ENCODE results near the gene GLOD5. TPM values are rescaled to one million over a fixed set of nuclear protein-coding genes. Genes with fewer than 3 reads are reported as not detected.

The GLOD5 gene
- total RNA-seq = not detected in 2 replicates

DNA sequence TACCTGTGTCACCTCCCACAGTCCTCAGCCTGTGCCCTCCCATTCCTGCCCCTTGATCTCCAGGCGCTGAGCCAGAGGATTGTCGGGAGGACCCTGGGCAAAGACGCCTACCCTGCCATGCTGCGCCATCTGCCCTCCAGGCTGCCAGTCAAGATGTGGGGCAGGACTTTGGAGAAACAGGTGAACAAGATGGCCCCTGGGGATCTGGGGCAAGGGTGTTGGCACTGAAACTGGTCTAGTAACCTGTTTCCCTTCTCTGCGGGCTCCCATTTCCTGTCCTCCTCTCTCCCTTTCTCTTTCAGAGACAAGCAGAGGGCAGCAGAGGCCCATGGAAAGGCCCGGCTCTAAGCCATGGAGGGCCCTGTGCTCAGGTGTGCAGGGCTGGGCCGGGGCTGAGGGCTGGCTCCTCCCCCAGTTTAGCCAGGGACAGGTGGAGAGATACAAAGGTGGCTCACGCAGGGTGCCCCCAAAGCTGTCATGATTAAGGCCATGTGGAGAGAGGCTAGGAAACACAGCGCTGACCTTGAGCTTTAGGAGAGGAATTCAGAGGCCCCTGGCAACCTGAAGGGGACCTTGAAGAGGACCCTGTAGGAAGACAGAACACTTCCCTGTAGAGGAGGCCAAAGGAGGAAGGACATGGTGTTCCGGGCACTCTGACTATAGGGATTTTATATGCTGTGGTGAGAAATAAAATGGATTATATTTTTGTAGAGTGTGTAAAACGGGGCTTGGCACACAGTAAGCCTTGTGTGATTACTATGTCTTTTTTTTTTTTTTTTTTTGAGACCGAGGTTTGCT, at the start of gene GLOD5:
Gene GLOD5, plus strand, starts transcription at position 74 of the 798 bp plus-strand sequence. Its CDS starts 44 bp downstream, at position 118.
- intact Hi-C loops (cut with micrococcal nuclease) = no loop called here

DNA sequence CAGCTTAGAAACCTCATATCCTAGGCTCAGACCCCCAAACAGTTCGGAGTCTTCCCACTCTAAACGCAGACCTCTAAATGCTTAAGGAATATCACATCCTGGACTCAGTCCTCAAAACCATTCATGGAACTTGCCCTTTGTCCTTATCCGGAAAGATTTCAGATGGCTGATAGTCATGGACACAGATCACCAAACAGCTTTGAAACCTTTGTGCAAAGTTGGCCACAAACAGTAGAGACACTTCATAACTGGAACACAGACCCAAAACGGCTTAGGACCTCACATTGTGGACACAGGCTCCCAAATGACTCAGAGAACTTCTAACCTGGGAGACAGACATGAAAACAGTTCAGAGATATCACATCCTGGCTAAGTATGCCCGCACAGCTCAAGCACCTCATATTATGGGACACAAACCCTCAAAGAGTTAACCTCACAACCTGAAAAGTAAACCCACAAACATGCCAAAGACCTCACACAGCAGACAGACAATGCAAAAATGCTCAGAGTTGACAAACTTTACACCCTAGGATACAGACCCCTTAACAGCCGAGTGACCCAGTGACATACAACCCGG, 49.5 kb upstream of the GLOD5 start:
- intact Hi-C loops (cut with micrococcal nuclease) = loop anchor here (10.0 kb wide), 1 partner anchor 223 kb away; no protein-coding TSS in a partner anchor

DNA sequence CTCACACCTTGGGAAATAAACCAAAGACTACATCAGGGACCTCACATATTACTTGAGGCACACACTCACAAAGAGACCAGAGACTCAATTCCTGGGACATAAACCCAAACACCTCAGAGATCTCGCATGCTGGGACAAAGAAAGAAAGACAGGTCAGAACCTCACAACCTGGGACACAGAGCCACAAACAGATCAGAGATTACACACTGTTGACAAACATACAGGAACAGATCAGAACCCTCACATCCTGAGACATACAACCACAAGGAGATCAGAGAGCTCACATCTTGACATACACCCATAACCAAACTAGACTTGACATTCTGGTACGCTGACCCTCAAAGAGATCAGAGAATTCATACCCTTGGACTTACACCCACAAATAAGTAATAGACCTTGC, 47.7 kb upstream of the GLOD5 start:
- intact Hi-C loops (cut with micrococcal nuclease) = loop anchor here (1.0 to 10.0 kb wide), 4 partner anchors 18 to 221 kb away; partner anchors contain the start of gene SUV39H1

DNA sequence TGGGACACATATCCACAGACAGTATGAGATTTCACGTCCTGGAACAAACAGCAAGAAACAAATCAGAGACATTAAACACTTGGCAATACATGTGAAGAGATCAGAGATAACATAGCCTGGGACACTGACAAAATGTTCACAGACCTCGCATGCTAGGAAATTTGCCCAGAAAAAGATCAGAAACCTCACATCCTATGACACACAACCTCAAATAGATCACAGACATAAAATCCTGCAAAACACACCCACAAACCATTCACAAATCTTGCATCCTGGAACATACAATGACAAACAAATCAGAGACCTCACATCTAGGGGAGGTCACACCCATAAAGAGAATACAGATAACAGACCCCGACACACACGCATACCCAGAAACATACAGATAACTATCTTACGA, 47.0 kb upstream of the GLOD5 start:
- intact Hi-C loops (cut with micrococcal nuclease) = loop anchor here (10.0 kb wide), 1 partner anchor 220 kb away; no protein-coding TSS in a partner anchor

DNA sequence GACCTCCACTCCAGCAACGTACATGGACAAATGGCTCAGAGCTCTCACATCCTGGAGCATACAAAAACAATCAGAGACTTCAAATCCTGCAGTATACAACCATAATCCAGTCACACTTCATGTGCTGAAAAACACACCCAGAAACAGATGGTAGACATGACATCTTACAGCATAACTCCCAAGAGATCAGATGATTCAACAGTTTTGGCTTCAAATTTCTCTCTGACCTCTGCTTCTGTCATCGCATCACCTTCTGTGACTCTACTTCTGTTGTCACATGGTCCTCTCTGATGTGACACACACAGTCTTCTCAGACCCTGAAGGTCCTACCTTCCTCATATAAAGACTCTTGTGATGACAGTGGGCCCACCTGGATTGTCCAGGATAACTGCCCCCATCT, 46.5 kb upstream of the GLOD5 start:
- intact Hi-C loops (cut with micrococcal nuclease) = loop anchor here (10.0 kb wide), 1 partner anchor 220 kb away; no protein-coding TSS in a partner anchor

DNA sequence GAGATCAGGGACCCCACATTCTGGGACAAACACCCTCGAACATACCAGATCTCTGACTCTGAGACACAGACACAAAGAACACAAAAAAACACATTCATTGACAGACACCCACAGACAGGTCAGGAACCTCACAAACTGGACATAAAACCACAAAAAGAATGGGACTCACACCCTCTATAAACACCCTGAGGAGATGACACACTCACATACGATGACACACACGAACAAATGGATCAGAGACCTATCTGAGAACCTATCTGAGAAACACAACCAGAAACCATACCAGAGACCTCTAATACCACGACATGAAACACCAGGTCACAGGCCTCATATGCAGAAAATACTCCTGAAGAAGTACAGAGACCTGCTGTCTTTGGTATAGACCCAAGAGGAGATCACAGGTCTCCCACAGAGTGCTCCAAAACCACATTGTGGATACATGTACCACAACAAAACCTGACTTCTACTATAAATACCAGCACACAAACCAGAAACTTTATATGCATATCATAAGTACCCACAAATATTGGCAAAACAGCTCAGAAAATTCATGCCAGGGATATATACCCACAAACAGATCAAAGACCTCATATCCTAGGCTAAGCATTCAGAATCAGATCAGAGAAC, 45.6 kb upstream of the GLOD5 start:
- intact Hi-C loops (cut with micrococcal nuclease) = loop anchor here (10.0 kb wide), 1 partner anchor 219 kb away; no protein-coding TSS in a partner anchor

DNA sequence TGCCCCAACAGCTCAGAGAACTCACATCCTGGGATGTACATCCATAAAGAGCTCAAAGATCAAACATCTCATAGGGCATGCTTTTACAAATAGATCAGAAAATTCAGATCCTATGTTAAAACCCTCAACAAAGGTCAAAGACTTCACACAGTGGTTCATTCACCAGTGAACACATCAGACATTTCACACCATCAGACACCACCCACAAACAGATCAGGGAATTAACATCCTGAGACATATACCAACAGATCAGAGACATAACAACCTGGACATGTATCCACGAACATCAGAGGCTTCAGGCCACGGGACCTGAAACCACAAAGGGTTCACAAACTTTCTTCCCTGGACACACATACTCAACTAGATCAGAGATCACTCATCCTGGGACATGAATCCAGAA, 41.6 kb upstream of the GLOD5 start:
- intact Hi-C loops (cut with micrococcal nuclease) = loop anchor here (10.0 kb wide), 1 partner anchor 215 kb away; no protein-coding TSS in a partner anchor

DNA sequence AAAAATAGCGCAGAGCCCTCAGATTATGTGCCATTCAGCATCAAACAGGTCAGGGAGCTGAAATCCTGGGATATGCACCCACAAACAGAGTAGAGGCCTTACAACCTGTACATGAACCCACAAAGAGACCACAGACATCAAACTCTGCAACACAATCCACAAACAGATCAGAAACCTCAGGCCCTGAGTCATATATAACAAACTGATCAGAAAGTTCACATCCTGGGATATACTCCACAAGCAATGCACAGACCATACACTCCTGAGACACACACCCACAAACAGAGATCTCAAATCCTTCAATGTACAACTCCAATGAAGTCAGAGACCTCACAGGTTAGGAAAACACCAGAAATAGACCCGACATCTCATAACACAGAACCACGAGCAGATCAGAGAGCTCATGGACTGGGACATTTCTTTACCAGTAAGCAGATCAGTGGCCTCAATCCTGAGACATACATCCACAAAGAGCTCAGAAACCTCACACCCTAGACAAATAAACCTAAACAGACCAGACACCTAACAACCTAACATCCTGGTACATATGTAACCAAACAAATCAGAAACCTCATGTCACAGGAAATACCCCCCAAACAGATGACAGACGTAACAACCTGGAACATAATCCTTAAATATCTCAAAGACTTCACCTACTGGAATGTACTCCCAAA, 40.8 kb upstream of the GLOD5 start:
- intact Hi-C loops (cut with micrococcal nuclease) = no loop called here

DNA sequence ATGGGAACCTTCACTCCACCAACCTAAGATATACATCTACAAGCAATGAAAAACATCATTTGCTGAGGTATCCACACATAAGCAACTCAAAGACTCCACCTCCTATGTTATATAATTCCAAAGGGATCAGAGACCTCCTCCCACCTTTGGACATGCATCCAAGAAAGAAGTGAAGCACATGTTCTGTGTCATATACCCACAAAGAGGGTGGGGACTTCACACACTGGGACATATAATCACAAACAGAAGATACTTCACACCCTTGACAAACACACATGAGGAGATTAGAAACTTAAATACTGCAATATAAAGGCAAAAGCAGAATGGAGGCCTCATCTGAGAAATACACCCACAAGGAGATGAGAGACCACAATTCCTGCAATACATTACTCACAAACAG, 39.6 kb upstream of the GLOD5 start:
- intact Hi-C loops (cut with micrococcal nuclease) = no loop called here

DNA sequence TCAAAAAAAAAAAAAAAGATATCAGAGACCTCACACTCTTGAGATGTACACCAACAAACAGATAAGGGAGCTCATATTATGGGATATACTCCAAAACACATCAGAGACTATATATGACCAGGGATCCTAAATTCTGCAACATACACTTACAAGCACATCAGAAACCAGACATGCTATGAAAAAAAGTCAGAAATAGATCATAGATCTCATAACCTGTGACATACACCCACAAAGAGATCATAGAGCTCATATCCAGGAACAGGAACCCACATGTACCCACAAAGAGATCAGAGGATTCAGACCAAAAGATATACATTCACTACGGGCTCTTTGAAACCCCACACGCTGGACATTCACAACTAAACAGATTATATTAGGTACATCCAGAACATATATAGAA, 35.0 kb upstream of the GLOD5 start:
- intact Hi-C loops (cut with micrococcal nuclease) = no loop called here

DNA sequence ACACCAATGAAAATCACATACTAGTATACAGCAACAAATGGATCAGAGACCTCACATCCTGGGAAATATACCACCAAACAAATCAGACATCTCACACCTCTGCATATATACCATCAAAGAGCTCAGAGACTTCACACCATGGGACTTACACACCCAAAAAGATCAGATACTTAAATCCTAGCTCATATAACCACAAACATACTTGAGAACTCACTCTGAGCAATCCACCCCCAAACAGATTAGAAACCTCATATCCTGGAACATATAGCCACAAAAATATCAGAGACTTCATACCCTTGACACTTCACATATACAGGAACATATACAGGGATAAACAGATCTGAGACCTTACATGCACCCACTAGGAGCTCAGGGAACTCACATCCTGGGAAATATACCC, 32.9 kb upstream of the GLOD5 start:
- intact Hi-C loops (cut with micrococcal nuclease) = no loop called here

DNA sequence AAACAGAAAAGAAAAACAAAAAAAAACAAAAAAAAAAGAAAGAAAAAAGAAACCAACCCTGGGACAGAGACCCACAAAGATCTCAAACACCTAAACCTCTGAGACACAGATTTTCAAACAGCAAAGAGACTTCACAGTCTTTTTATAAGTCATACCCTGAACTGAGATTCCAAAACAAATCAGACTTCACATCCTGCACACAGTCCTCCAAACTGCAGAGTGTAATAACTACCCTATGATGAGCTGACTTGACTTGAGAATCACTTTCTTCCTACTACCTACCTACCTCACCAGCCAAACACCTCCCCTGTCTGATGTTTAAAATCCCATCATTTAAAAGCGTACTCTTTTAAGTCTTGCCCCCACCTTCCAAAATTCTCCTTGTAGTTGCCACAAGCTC, 25.2 kb upstream of the GLOD5 start:
- intact Hi-C loops (cut with micrococcal nuclease) = loop anchor here (5.0 kb wide), 1 partner anchor 51 kb away; the partner anchor contains the start of gene GATA1

DNA sequence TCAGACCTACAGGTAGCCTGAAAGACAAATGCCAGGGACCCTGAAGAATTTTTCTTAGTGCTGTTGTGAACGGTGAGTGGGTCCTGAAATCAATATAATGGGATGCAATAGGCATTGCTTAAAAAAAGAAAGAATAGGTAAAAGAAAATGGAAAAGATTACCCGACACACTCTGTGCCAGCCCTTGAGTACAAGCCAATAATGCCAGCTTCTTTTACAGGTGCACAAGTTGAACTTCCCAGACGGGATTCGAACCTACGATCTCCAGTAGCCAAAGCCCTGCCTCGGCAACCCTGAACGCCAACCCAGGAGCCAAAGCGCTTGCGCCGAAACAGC, 24.7 kb upstream of the GLOD5 start:
- intact Hi-C loops (cut with micrococcal nuclease) = loop anchor here (1.0 to 5.0 kb wide), 7 partner anchors 24 to 221 kb away; partner anchors contain the start of genes GATA1, PQBP1, SUV39H1 and TIMM17B

DNA sequence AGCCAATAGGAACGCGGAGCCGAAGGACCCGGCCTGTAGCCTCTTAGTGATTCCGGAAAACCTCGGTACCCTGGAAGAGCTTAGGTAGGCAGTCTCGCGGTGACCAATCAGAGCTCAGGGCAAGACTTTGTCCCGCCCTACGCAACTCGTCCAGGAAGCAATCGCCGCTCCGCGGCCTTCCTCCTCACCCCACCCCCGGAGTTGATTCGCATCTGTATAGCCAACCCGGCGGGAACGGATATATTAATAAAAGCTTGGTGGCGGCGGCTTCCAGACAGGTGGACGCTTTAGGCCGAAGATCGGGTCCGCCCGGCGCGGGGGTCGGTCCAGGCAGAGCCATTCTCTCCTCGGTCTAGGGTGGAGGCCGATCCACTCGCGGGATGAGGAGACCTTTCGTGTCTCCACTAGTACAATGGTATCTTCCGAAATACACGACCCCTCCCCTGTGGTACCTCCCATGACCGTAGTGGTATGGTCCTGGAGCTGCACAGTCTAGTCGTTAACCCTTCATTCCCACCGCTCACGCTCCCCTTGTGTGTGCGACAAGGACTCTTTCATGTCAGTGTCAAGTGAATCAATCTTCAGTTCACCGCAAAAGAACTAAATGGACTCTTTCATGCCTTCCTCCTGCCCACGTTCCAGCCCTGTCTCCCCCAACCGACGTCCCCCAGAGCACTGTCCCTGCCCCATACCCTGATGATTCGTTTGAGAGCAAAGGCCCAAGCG, 24.2 kb upstream of the GLOD5 start:
- intact Hi-C loops (cut with micrococcal nuclease) = loop anchor here (1.0 to 5.0 kb wide), 7 partner anchors 24 to 221 kb away; partner anchors contain the start of genes GATA1, PQBP1, SUV39H1 and TIMM17B

DNA sequence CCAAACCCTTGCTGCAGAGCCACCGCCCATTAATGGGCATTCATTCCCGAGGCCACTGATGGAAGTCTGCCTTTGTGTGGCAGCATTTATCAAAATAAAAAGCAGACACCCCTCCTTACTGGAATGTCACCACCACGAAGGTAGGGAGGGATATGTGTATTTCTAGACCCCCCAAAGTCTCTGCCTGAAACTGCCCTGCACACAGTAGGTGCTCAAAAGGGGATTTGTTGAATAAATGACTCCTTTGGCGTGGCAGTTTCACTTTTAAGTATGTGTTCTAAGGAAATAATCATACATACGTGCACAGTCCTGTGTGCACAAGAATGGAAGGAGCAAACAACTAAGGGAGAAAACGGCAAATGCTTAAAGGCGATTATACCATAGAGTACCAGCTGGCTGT, 23.6 kb upstream of the GLOD5 start:
- intact Hi-C loops (cut with micrococcal nuclease) = loop anchor here (1.0 to 5.0 kb wide), 7 partner anchors 25 to 220 kb away; partner anchors contain the start of genes GATA1, PQBP1, SUV39H1 and TIMM17B

DNA sequence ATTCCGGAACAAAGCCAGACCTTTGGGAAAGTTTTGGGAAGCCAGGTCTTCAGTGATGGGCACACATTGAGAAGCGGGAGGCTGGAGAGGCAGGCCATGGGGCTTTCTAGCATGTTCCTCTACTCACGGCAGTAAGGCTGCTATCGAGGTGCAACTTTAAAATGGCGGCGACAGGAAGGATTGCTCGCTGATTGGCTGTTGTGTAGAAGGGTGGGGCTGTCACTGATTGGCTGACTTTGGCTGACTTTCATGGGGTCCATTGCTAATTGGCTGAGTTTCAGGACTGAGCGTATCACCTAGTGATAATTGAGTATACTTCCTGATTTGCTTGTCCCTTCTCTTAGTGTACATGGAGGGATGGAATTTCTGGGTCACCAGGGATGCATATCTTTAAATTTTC, 19.7 kb upstream of the GLOD5 start:
- intact Hi-C loops (cut with micrococcal nuclease) = no loop called here

DNA sequence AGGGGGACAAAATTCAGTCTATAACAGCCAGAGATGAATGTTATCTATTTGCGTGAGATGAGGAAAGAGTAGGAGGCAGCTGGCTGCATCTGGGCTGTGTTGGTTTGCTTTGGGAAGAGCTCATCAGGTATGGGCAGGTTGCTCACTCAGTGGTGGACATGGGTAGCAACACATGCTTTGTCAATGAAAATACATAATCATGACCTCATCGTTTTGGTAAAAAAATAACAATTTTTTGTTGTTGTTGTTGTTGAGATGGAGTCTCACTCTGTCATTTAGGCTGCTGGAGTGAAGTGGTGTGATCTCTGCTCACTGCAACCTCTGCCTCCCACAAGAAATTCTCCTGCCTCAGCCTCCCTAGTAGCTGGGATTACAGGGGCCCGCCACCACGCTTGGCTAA, 16.3 kb upstream of the GLOD5 start:
- intact Hi-C loops (cut with micrococcal nuclease) = no loop called here

DNA sequence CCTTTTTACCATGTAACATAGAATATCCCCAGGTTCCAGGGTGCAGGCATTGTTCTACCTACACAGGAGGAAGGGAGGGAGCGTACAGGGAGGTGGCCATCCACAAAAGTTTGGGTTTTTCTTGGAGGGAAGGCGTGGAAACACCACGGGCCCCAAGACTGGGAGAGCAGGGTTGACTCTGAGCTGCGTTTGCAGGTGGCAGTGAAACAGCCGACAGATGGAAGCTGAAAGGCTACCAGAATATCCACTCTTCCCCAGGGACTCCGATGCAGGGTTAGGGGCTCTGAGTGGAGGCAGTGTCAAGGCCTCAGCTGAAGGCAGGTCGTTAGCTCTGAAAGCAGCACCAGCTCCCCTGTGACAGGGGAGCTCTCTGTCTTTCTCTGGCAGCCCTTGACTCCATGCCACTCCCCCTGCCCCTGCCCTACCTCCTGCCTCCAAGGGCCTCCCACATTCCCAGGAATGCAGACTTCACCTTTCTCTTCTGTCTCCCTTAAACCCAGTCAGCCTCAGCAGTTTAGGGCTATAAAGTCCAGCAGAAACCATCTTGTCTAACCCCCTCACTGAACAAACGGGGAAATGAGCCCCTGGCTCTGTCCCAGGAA, 14.0 kb upstream of the GLOD5 start:
- intact Hi-C loops (cut with micrococcal nuclease) = no loop called here

DNA sequence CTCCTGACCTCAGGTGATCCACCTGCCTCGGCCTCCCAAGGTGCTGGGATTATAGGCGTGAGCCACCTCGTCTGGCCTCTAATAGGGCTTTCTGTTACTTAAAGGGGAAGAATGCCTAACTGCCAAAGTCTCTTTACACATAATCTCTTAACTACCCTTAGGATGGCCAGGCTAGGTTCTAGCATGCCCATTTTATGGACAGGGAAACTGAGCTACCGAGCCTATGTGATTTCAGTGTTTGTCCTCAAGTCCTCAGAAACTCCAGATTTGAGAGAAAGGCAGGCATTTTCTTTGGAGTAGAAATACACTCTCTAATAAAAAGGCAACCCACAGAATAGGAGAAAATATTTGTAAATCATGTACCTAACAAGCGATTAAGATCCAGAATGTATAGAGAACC, 12.4 kb upstream of the GLOD5 start:
- intact Hi-C loops (cut with micrococcal nuclease) = no loop called here

DNA sequence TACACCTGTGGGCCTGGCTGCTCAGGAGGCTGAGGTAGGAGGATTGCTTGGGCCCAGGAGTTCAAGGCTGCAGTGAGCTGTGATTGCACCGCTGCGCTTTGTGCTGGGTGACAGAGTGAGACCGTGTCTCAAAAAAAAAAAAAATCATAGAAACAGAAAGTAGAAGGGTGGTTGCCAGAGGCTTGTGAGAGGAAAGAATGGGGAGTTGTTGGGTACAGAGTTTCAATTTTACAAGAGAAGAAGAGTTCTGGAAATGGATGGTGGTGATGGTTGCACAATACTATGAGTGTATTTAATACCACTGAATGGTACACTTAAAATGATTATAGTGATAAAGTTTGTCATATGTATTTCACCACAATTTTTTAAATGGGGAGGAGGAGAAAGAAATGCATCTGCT, 10.2 kb upstream of the GLOD5 start:
- intact Hi-C loops (cut with micrococcal nuclease) = no loop called here
